H9 (cell line): ENCODE results near the gene IL3RA. TPM values are rescaled to one million over a fixed set of nuclear protein-coding genes. Genes with fewer than 3 reads are reported as not detected.

ENCODE experiments used
- DNase-seq: peaks from one replicate; pipeline ENCODE4 v3.0.0-alpha.2; 2017
- H2AFZ ChIP-seq: one replicate; pipeline ENCODE4 v1.6.1; 2013; ENCODE audit warnings: mild to moderate bottlenecking, low read length, control low read depth, moderate library complexity
- H2AK5ac ChIP-seq: 2 replicates; pipeline ENCODE4 v1.6.1; 2013; ENCODE audit warnings: low read length, control low read depth, mixed read lengths; ENCODE audit not compliant: insufficient read length
- H2BK120ac ChIP-seq: one replicate; pipeline ENCODE4 v1.6.1; 2013; ENCODE audit warnings: low read depth, mild to moderate bottlenecking, low read length, control low read depth, inconsistent platforms; ENCODE audit not compliant: poor library complexity, severe bottlenecking
- H2BK12ac ChIP-seq: 2 replicates; pipeline ENCODE4 v1.6.1; 2013; ENCODE audit warnings: low read length, control low read depth, mixed read lengths, low read depth; ENCODE audit not compliant: insufficient read length
- H2BK15ac ChIP-seq: 2 replicates; pipeline ENCODE4 v1.6.1; 2013; ENCODE audit warnings: low read depth, low read length, control low read depth
- H2BK20ac ChIP-seq: one replicate; pipeline ENCODE4 v1.6.1; 2013; ENCODE audit warnings: low read depth, mild to moderate bottlenecking, low read length, control low read depth, inconsistent platforms; ENCODE audit not compliant: poor library complexity, severe bottlenecking
- H2BK5ac ChIP-seq: 2 replicates; pipeline ENCODE4 v1.6.1; 2013; ENCODE audit warnings: low read length, control low read depth, mixed read lengths; ENCODE audit not compliant: insufficient read length
- H3K14ac ChIP-seq: 2 replicates; pipeline ENCODE4 v1.6.1; 2013; ENCODE audit warnings: low read length, control low read depth; ENCODE audit not compliant: insufficient read depth
- H3K18ac ChIP-seq: 2 replicates; pipeline ENCODE4 v1.6.1; 2013; ENCODE audit warnings: low read depth, mild to moderate bottlenecking, mixed read lengths, low read length, control low read depth; ENCODE audit not compliant: insufficient read length
- H3K23ac ChIP-seq: 2 replicates; pipeline ENCODE4 v1.6.1; 2013; ENCODE audit warnings: low read length, control low read depth, mixed read lengths, low read depth; ENCODE audit not compliant: insufficient read length
- H3K23me2 ChIP-seq: 2 replicates; pipeline ENCODE4 v1.6.1; 2013; ENCODE audit warnings: low read depth, mild to moderate bottlenecking, mixed read lengths, low read length, control low read depth; ENCODE audit not compliant: insufficient read length, poor library complexity, severe bottlenecking
- H3K27ac ChIP-seq: 2 replicates; pipeline ENCODE4 v1.5.1; 2013; ENCODE audit warnings: low read length, control low read depth, mixed read lengths, low read depth; ENCODE audit not compliant: insufficient read length
- H3K27me3 ChIP-seq: 2 replicates; pipeline ENCODE4 v1.6.1; 2013; ENCODE audit warnings: low read length, control low read depth, inconsistent platforms; ENCODE audit not compliant: insufficient read depth
- H3K4ac ChIP-seq: 2 replicates; pipeline ENCODE4 v1.6.1; 2013; ENCODE audit warnings: low read depth, mild to moderate bottlenecking, control low read depth, inconsistent platforms, low read length, moderate library complexity
- H3K4me1 ChIP-seq: 2 replicates; pipeline ENCODE4 v1.6.1; 2013; ENCODE audit warnings: low read length, control low read depth, inconsistent platforms; ENCODE audit not compliant: insufficient read depth
- H3K4me2 ChIP-seq: 2 replicates; pipeline ENCODE4 v1.6.1; 2013; ENCODE audit warnings: low read length, control low read depth, mixed read lengths; ENCODE audit not compliant: insufficient read length, insufficient read depth
- H3K56ac ChIP-seq: 2 replicates; pipeline ENCODE4 v1.6.1; 2013; ENCODE audit warnings: low read depth, mild to moderate bottlenecking, mixed read lengths, low read length, control low read depth; ENCODE audit not compliant: insufficient read length
- H3K79me1 ChIP-seq: 2 replicates; pipeline ENCODE4 v1.6.1; 2013; ENCODE audit warnings: low read depth, mild to moderate bottlenecking, moderate library complexity, low read length, control low read depth, inconsistent platforms; ENCODE audit not compliant: insufficient read depth, poor library complexity, severe bottlenecking
- H3K79me2 ChIP-seq: 2 replicates; pipeline ENCODE4 v1.6.1; 2013; ENCODE audit warnings: low read length, control low read depth, inconsistent platforms; ENCODE audit not compliant: insufficient read depth
- H3K9ac ChIP-seq: 2 replicates; pipeline ENCODE4 v1.6.1; 2013; ENCODE audit warnings: low read length, control low read depth, mixed read lengths; ENCODE audit not compliant: insufficient read length; ENCODE audit errors: extremely low read depth
- H3K9me3 ChIP-seq: one replicate; pipeline ENCODE4 v1.6.1; 2013; ENCODE audit warnings: low read depth, low read length, inconsistent platforms; ENCODE audit not compliant: control insufficient read depth
- H3T11ph ChIP-seq: one replicate; pipeline ENCODE4 v1.6.1; 2013; ENCODE audit warnings: mild to moderate bottlenecking, low read length, control low read depth, inconsistent platforms
- H4K20me1 ChIP-seq: one replicate; pipeline ENCODE4 v1.6.1; 2013; ENCODE audit not compliant: control insufficient read depth, insufficient read length, insufficient read depth
- H4K5ac ChIP-seq: 2 replicates; pipeline ENCODE4 v1.6.1; 2013; ENCODE audit warnings: low read depth, mild to moderate bottlenecking, mixed read lengths, low read length, control low read depth; ENCODE audit not compliant: insufficient read length
- H4K8ac ChIP-seq: replicated peaks from 2 replicates; pipeline ENCODE4 v1.6.1; 2013; ENCODE audit warnings: low read length, control low read depth, mixed read lengths, low read depth; ENCODE audit not compliant: insufficient read length
- H4K91ac ChIP-seq: 2 replicates; pipeline ENCODE4 v1.6.1; 2013; ENCODE audit warnings: low read depth, mild to moderate bottlenecking, moderate library complexity, mixed read lengths, low read length, control low read depth; ENCODE audit not compliant: insufficient read length
- H3K27ac Mint-ChIP-seq, 3 experiments: 2 replicates in 2 of 3; 3 replicates in 1 of 3; pipeline ENCODE4 v1.8.0; 2020 to 2021; ENCODE audit warnings: mixed read lengths in 3 of 3, mild to moderate bottlenecking in 1 of 3, moderate library complexity in 1 of 3
- H3K27me3 Mint-ChIP-seq: 2 replicates; pipeline ENCODE4 v1.8.0; 2021; ENCODE audit warnings: low read depth, mild to moderate bottlenecking, moderate library complexity, mixed read lengths
- H3K36me3 Mint-ChIP-seq, 3 experiments: 2 replicates in 2 of 3; 3 replicates in 1 of 3; pipeline ENCODE4 v1.8.0; 2020 to 2021; ENCODE audit warnings: low read depth in 3 of 3, mixed read lengths in 3 of 3; ENCODE audit not compliant: insufficient read depth in 1 of 3
- H3K4me1 Mint-ChIP-seq, 2 experiments: 2 replicates each; pipeline ENCODE4 v1.8.0; 2020; ENCODE audit warnings: mixed read lengths in 2 of 2
- H3K4me3 Mint-ChIP-seq, 2 experiments: 2 replicates in 1 of 2; 3 replicates in 1 of 2; pipeline ENCODE4 v1.8.0; 2020 to 2021; ENCODE audit warnings: mild to moderate bottlenecking in 2 of 2, mixed read lengths in 2 of 2, moderate library complexity in 1 of 2
- H3K9me3 Mint-ChIP-seq, 2 experiments: 2 replicates in 1 of 2; 3 replicates in 1 of 2; pipeline ENCODE4 v1.8.0; 2020; ENCODE audit warnings: mild to moderate bottlenecking in 2 of 2, mixed read lengths in 2 of 2, moderate library complexity in 1 of 2
- CTCF ChIP-seq: fragments of 200-600 bp; sonication (generic); conservative IDR thresholded peaks from 3 replicates; pipeline ENCODE4 v1.8.0; 2021; ENCODE audit warnings: antibody characterized with exemption, mild to moderate bottlenecking
- WGBS: extraction: QIAGEN DNeasy Blood & Tissue Kit; methylation state at CpG from one replicate; pipeline ENCODE4 v1.1.7; 2013; ENCODE audit warnings: missing lambda C conversion rate, low lambda C conversion rate, mixed read lengths; ENCODE audit not compliant: insufficient read length; ENCODE audit errors: extremely low coverage; 5-methylcytosine and 5-hydroxymethylcytosine counted together
- total RNA-seq: library from RNA; stranded (reverse); gene quantifications from 2 replicates; pipeline ENCODE4 v1.2.1, GENCODE V29; 2021

The IL3RA gene
- total RNA-seq, 1 experiment from 2014 or later = 0.24 TPM

GRCh38 chrX:1391370-1391706 lies 54.8 kb downstream of the IL3RA start:
- H3K9ac ChIP-seq = peak overlapping the region; percentile 97
- H3K4me3 Mint-ChIP-seq = peak overlapping the region; percentile 92 to 95
- H2BK20ac ChIP-seq = no peak overlapping the region
- no peak overlapping the region for H3K14ac ChIP-seq
- H3K36me3 Mint-ChIP-seq = peaks cover 56 to 68% (median 63%) of the 10 kb centered on the region in 3 experiments
- no peak for DNase-seq
- H2BK120ac ChIP-seq = no peak overlapping the region
- H2BK15ac ChIP-seq = no peak overlapping the region
- H3K56ac ChIP-seq = no peak overlapping the region
- H3K27ac ChIP-seq = no peak overlapping the region
- H3K27me3 Mint-ChIP-seq = no peaks in the 10 kb centered on the region; the same call in 1 of the 2 replicates
- H3K79me2 ChIP-seq = peaks cover 33% of the 10 kb centered on the region; the same call in 1 of the 2 replicates
- H3K4me2 ChIP-seq = peak overlapping the region; percentile 87
- H3K4me1 ChIP-seq = no peaks in the 10 kb centered on the region
- H4K91ac ChIP-seq = no peak overlapping the region
- H2AK5ac ChIP-seq = no peak overlapping the region
- no peak for TF ChIP-seq CTCF
- H3K4ac ChIP-seq = no peak overlapping the region
- no peak overlapping the region for H2BK12ac ChIP-seq
- WGBS = no CpG with 5 or more reads among the region's 19 CpGs
- H4K20me1 ChIP-seq = peaks cover 2% of the 10 kb centered on the region
- peaks cover 24 to 54% of the 10 kb centered on the region in 2 experiments for H3K4me1 Mint-ChIP-seq
- H2AFZ ChIP-seq = no peak overlapping the region
- no peak overlapping the region for H4K8ac ChIP-seq
- H3K27me3 ChIP-seq = no peaks in the 10 kb centered on the region
- no peak overlapping the region for H3K18ac ChIP-seq
- H3K23ac ChIP-seq = no peak overlapping the region
- peaks cover 23% of the 10 kb centered on the region for H3K79me1 ChIP-seq
- peaks cover 8% of the 10 kb centered on the region for H3K23me2 ChIP-seq
- no peak overlapping the region for H4K5ac ChIP-seq
- H3K9me3 Mint-ChIP-seq = peaks cover 3 to 4% of the 10 kb centered on the region in 2 experiments; a peak in 3 of 5 replicates
- no peak overlapping the region for H3T11ph ChIP-seq
- H3K27ac Mint-ChIP-seq = peak overlapping the region; percentile 84 to 95 (median 88); a peak in 5 of 7 replicates
- no peak overlapping the region for H2BK5ac ChIP-seq
- no peaks in the 10 kb centered on the region for H3K9me3 ChIP-seq
